GM23248 (cell line): ENCODE results near the gene TLE3.

Experiments used
- EZH2 ChIP-seq: fragments of 200-600 bp; sonication (generic); IDR thresholded peaks from 2 replicates; pipeline ENCODE4 v1.6.1; 2018; ENCODE audit warnings: antibody characterized with exemption, mild to moderate bottlenecking; ENCODE audit not compliant: insufficient read depth, poor library complexity, severe bottlenecking
- EZH2phosphoT487 ChIP-seq: fragments of 200-600 bp; sonication (generic); IDR thresholded peaks from 2 replicates; pipeline ENCODE4 v1.6.1; 2018; ENCODE audit warnings: antibody characterized with exemption, moderate library complexity, mild to moderate bottlenecking, low read depth; ENCODE audit not compliant: insufficient read depth

- no peak for TF ChIP-seq EZH2phosphoT487
- TF ChIP-seq EZH2, result no peak
These were observed 2.3 kb upstream of the TLE3 start for GRCh38 chr15:70099967-70100473.
